ENCODE results near the gene SIDT2. TPM values are rescaled to one million over a fixed set of nuclear protein-coding genes. Genes with fewer than 3 reads are reported as not detected.

Gene SIDT2
- total and polyA plus RNA-seq, 2 of the 13 experiments (the other 11 are each of a cell fraction or from before 2014, with no cell fraction given) = 11.5 to 28.0 TPM

GRCh38 chr11:117202386-117203068 is 24.0 kb downstream of the SIDT2 start:
- no peak for TF ChIP-seq ZFP1 (CRISPR knock-in tag; IDR thresholded peaks at IDR 0.05)
- TF ChIP-seq NFAT5 (CRISPR knock-in tag; IDR thresholded peaks at IDR 0.05) = no peak
- no peak for TF ChIP-seq ZBTB40 (IDR thresholded peaks at IDR 0.05)
- TF ChIP-seq ZBTB40 (CRISPR knock-in tag; IDR thresholded peaks at IDR 0.05) = peak; percentile 64
- Histone ChIP-seq H3K4me2 (ENCODE audit: low read depth, low read length) (no peak overlapping the region), H3K9ac (ENCODE audit: insufficient read depth, low read depth, low read length) (no peak overlapping the region), H3K4me1 (ENCODE audit: insufficient read depth, low read length) (peaks cover 9% of the 10 kb centered on the region), H4K20me1 (ENCODE audit: insufficient read depth, low read length) (no peaks in the 10 kb centered on the region), H3K4me3 (replicated peaks in 1 of 3; ENCODE audit: insufficient read depth in 1 of 3, low read depth in 2 of 3, low read length in 3 of 3) (no peak overlapping the region), H2AFZ (ENCODE audit: low read length) (no peak overlapping the region), H3K79me2 (ENCODE audit: insufficient read depth, low read length) (no peaks in the 10 kb centered on the region), H3K36me3 (replicated peaks in 1 of 2; ENCODE audit: control insufficient read depth in 1 of 2, insufficient read depth in 2 of 2, low read length in 2 of 2) (peaks cover 0 to 3% of the 10 kb centered on the region in 2 experiments; a peak in 1 of 5 replicates), H3K9me3 (ENCODE audit: low read length) (no peaks in the 10 kb centered on the region), H3K27ac (ENCODE audit: extremely low read length, insufficient read depth, low read length) (no peak overlapping the region), H3K27me3 (ENCODE audit: control insufficient read depth in 1 of 2, insufficient read depth in 2 of 2, low read length in 2 of 2) (no peaks in the 10 kb centered on the region)
- ATAC-seq (no peak), FAIRE-seq (no peak), DNase-seq (ENCODE audit: low spot score) (no peak)
- in situ Hi-C loops (cut with HindIII; ENCODE audit: extremely low pct_ligation_motif_present, low pct_unique_long_range_greater_than_20kb) = no loop called here
- intact Hi-C loops (cut with micrococcal nuclease; ENCODE audit: unreplicated experiment) = no loop called here
- WGBS (ENCODE audit: low lambda C conversion rate) = 86% methylated on average over 7 of the region's 7 CpGs
- BruUV-seq (replicated peaks) = no TSS peak
- ChIA-PET CTCF (ENCODE audit: low intra/inter-chr PET ratio, low total read pairs) (no interaction called here), POLR2A (interaction anchor here (0.9 kb wide), 1 partner anchor 24 kb away, joined by 3 read pairs; the partner anchor contains the start of gene SIDT2)

All from HepG2 (cell line).